MM.1S (cell line): ENCODE data around the gene IDH2.

Experiments
- CTCF ChIP-seq: fragments of 300-600 bp; sonication (generic); IDR thresholded peaks from 2 replicates; pipeline ENCODE4 v1.5.1; 2016; ENCODE audit warnings: antibody characterized with exemption, low read length, mixed read lengths
- EZH2 ChIP-seq: fragments of 300-600 bp; sonication (generic); optimal IDR thresholded peaks from 2 replicates; pipeline ENCODE3; 2017; ENCODE audit warnings: low read depth, mild to moderate bottlenecking, antibody characterized with exemption, low read length, mixed read lengths

- no peak for TF ChIP-seq EZH2
- TF ChIP-seq CTCF = no peak
Measured at GRCh38 chr15:90062462-90062932, 39.8 kb downstream of the IDH2 start.
